HL-60 (cell line): ENCODE results near the gene TAPBP.

Source experiments
- DNase-seq, 2 experiments: peaks; one replicate each; pipeline ENCODE4 v3.0.0-alpha.2; 2010 to 2020; ENCODE audit warnings: low read depth in 1 of 2, low spot score in 1 of 2
- H3K27ac ChIP-seq: fragments of 250-450 bp; sonication (Bioruptor Pico); replicated peaks from 2 replicates; pipeline ENCODE4 v1.5.1; 2020; ENCODE audit warnings: mild to moderate bottlenecking, moderate library complexity
- H3K27me3 ChIP-seq: fragments of 250-450 bp; sonication (Bioruptor Pico); 2 replicates; pipeline ENCODE4 v1.5.1; 2021; ENCODE audit warnings: mild to moderate bottlenecking, moderate library complexity; ENCODE audit not compliant: insufficient read depth, poor library complexity, severe bottlenecking
- H3K4me3 ChIP-seq: replicated peaks from 2 replicates; pipeline ENCODE4 v1.5.1; 2011; ENCODE audit warnings: mild to moderate bottlenecking, control low read depth, low read length; ENCODE audit not compliant: insufficient read depth
- CTCF ChIP-seq: IDR thresholded peaks from one replicate; pipeline ENCODE4 v1.5.1; 2011; ENCODE audit warnings: low read length, control low read depth, inconsistent platforms; ENCODE audit not compliant: insufficient read depth
- GABPA ChIP-seq: IDR thresholded peaks from 2 replicates; pipeline ENCODE4 v1.6.1; 2012; ENCODE audit warnings: low read depth
- POLR2AphosphoS5 ChIP-seq: IDR thresholded peaks from 2 replicates; pipeline ENCODE4 v1.6.1; 2012; ENCODE audit warnings: low read depth
- REST ChIP-seq: IDR thresholded peaks from 2 replicates; pipeline ENCODE4 v1.6.1; 2012; ENCODE audit warnings: low read depth; ENCODE audit not compliant: insufficient replicate concordance
- SPI1 ChIP-seq: IDR thresholded peaks from 2 replicates; pipeline ENCODE4 v1.6.1; 2012; ENCODE audit warnings: low read depth, mild to moderate bottlenecking, borderline replicate concordance

The TAPBP gene

GRCh38 chr6:33314943-33315792, 1.3 kb upstream of the TAPBP start:
- no peak for DNase-seq
- H3K27me3 ChIP-seq, result no peaks in the 10 kb centered on the region
- H3K4me3 ChIP-seq, result no peak overlapping the region
- TF ChIP-seq CTCF (no peak), POLR2AphosphoS5 (no peak), SPI1 (no peak), REST (no peak), GABPA (no peak)
- peak overlapping the region; percentile 98 for H3K27ac ChIP-seq

- TF ChIP-seq POLR2AphosphoS5, result no peak
- TF ChIP-seq CTCF, result no peak
- TF ChIP-seq SPI1, result no peak
- no peak for TF ChIP-seq REST
- no peak for TF ChIP-seq GABPA
- peak in 1 of 2 experiments; percentile 68 for DNase-seq
- Histone ChIP-seq H3K27ac (peak overlapping the region; percentile 98), H3K27me3 (no peaks in the 10 kb centered on the region), H3K4me3 (peak overlapping the region; percentile 66)
These were observed 651 bp upstream of the TAPBP start for GRCh38 chr6:33314515-33314942.

- DNase-seq, result peak; percentile 73 to 78
- peak overlapping the region; percentile 66 for H3K4me3 ChIP-seq
- no peaks in the 10 kb centered on the region for H3K27me3 ChIP-seq
- peak overlapping the region; percentile 98 for H3K27ac ChIP-seq
- TF ChIP-seq REST, result no peak
- TF ChIP-seq CTCF, result no peak
- TF ChIP-seq SPI1, result no peak
- TF ChIP-seq GABPA, result no peak
- no peak for TF ChIP-seq POLR2AphosphoS5
These were observed 671 bp downstream of the TAPBP start for GRCh38 chr6:33313105-33313708.
